ENCODE results near the gene OCA2. TPM values are rescaled to one million over a fixed set of nuclear protein-coding genes. Genes with fewer than 3 reads are reported as not detected.
"Not testable (repeated sequence)": the region's sequence is repeated elsewhere in the genome, so short reads cannot be mapped to it uniquely, and the experiment has no call there.

Gene OCA2
- total RNA-seq, 1 experiment from 2014 or later: not detected

GRCh38 chr15:27767918-27768640 lies 331.0 kb downstream of the OCA2 start:
- H3K9me3 ChIP-seq: no peaks in the 10 kb centered on the region
- no peak for DNase-seq
- no peaks in the 10 kb centered on the region for H3K36me3 ChIP-seq

DNA sequence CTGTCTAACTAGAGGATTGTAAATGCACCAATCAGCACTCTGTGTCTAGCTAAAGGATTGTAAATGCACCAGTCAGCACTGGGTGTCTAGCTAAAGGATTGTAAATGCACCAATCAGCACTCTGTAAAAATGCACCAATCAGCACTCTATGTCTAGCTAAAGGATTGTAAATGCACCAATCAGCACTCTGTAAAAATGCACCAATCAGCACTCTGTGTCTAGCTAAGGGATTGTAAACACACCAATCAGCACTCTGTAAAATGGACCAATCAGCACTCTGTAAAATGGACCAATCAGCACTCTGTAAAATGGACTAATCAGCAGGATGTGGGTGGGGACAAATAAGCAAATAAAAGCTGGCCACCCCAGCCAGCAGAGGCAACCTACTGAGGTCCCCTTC lies 331.7 kb downstream of the OCA2 start:
- H3K4me3 ChIP-seq, H3K27me3 ChIP-seq, H3K36me3 ChIP-seq, H3K9me3 ChIP-seq, DNase-seq: not testable (repeated sequence)

More at GRCh38 chr15:27767918-27768640, 331.0 kb downstream of the OCA2 start:
- H3K27me3 ChIP-seq: no peaks in the 10 kb centered on the region
- H3K4me3 ChIP-seq: no peak overlapping the region

- Histone ChIP-seq H3K36me3 (no peaks in the 10 kb centered on the region), H3K4me3 (no peak overlapping the region), H3K9me3 (no peaks in the 10 kb centered on the region), H3K27me3 (no peaks in the 10 kb centered on the region)
- no peak for DNase-seq
Measured at GRCh38 chr15:27764339-27764738, 334.8 kb downstream of the OCA2 start.

DNA sequence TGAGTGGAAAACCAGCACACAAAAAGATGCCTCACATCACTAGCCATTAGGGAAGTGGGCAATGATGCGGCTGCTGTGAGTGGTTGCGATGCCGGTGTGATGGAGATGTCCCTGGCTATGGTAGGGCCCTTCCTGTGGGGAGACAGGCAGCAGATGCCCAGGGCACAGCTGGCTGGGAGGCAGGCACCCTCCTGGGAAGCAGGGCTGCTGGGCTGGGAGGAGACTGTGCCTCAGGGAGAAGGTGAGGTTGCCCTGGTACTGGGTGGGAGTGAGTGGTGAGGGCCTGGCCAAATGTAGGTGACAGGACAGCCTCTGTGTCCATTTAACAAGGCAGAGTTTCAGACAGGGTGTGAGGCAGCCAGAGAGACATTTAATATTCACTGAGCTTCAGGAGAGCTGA lies 335.6 kb downstream of the OCA2 start:
- no peaks in the 10 kb centered on the region for H3K36me3 ChIP-seq
- H3K9me3 ChIP-seq: no peaks in the 10 kb centered on the region
- DNase-seq: no peak
- H3K27me3 ChIP-seq: no peaks in the 10 kb centered on the region
- H3K4me3 ChIP-seq: no peak overlapping the region

- H3K9me3 ChIP-seq: no peaks in the 10 kb centered on the region
- H3K4me3 ChIP-seq: no peak overlapping the region
- H3K27me3 ChIP-seq: no peaks in the 10 kb centered on the region
- DNase-seq: no peak
- H3K36me3 ChIP-seq: no peaks in the 10 kb centered on the region
Measured at GRCh38 chr15:27762471-27762870, 336.6 kb downstream of the OCA2 start.

DNA sequence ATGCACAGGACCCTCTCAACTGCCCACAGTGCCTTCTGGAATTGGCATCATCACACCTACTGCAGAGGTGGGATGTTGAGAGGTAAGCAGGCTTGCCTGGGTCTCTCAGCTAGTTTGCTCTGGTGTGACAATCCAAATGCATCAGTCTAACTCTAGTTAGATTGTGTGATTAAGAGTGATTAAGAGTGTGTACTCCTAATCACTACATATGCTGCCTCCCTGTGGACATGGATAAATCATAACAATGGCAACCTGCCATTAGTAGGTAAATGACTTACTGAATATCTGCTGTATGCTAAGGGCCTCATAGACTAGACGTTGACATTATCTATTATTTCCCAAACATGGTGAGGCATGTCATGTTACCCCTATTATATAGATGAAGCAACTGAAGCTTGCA lies 342.1 kb downstream of the OCA2 start:
- H3K36me3 ChIP-seq: no peaks in the 10 kb centered on the region
- no peaks in the 10 kb centered on the region for H3K9me3 ChIP-seq
- H3K27me3 ChIP-seq: no peaks in the 10 kb centered on the region
- no peak overlapping the region for H3K4me3 ChIP-seq
- no peak for DNase-seq

GRCh38 chr15:27752691-27753090 lies 346.4 kb downstream of the OCA2 start:
- DNase-seq: no peak

GRCh38 chr15:27747997-27748396 lies 351.1 kb downstream of the OCA2 start:
- Histone ChIP-seq H3K9me3 (no peaks in the 10 kb centered on the region), H3K36me3 (no peaks in the 10 kb centered on the region)
- no peak for DNase-seq

More at GRCh38 chr15:27752691-27753090, 346.4 kb downstream of the OCA2 start:
- Histone ChIP-seq H3K36me3 (no peaks in the 10 kb centered on the region), H3K4me3 (no peak overlapping the region), H3K9me3 (no peaks in the 10 kb centered on the region), H3K27me3 (no peaks in the 10 kb centered on the region)

DNA sequence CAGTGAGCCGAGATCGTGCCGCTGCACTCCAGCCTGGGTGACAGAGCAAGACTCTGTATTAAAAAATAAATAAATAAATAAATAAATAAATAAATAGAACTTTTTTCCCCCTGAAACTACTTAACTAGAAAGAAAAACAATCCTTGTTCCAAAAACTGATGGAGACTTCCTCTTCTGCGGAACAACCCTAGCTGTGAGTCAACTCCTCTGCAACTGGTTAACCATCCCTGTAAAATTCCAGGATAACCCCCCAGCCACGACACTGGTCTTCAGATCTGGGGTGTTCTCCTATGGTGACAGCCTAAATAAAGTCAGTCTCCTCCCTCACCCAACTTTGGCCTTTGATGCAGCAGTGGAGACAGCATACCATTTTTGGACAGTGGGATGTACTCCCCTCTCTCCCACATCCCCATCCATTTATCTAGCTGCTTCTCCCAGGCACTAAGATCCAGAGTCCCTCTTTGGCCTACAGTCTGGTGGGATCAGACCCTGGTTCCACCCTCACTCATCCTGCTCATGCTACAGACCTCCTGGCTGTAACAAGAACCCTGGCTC lies 352.6 kb downstream of the OCA2 start:
- Histone ChIP-seq H3K27me3 (no peaks in the 10 kb centered on the region), H3K36me3 (no peaks in the 10 kb centered on the region), H3K9me3 (no peaks in the 10 kb centered on the region), H3K4me3 (no peak overlapping the region)
- no peak for DNase-seq

More at GRCh38 chr15:27747997-27748396, 351.1 kb downstream of the OCA2 start:
- no peaks in the 10 kb centered on the region for H3K27me3 ChIP-seq
- no peak overlapping the region for H3K4me3 ChIP-seq

DNA sequence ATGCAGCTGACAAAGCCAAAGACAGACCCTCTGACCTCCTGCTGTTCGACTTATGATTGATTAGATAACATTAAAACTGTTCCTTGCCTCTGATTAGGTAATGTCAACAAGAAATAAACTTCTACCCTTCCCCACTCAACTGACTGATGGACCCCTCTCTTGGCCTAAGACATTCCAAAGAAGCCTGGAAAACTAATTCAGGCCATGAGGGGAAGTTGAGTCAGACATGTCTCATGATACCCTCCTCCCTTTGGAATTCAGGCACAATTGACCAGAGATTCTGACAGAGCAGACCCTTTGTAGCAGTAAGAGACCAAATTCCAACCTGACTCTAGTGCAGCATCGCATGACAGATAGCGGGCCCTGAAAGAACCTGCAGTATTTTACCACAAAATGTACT lies 354.5 kb downstream of the OCA2 start:
- no peak for DNase-seq
- Histone ChIP-seq H3K27me3 (no peaks in the 10 kb centered on the region), H3K36me3 (no peaks in the 10 kb centered on the region), H3K9me3 (no peaks in the 10 kb centered on the region), H3K4me3 (no peak overlapping the region)

- Histone ChIP-seq H3K9me3 (no peaks in the 10 kb centered on the region), H3K4me3 (no peak overlapping the region), H3K27me3 (no peaks in the 10 kb centered on the region), H3K36me3 (no peaks in the 10 kb centered on the region)
- DNase-seq: no peak
Measured at GRCh38 chr15:27743638-27744037, 355.5 kb downstream of the OCA2 start.

GRCh38 chr15:27742751-27743477 lies 356.2 kb downstream of the OCA2 start:
- H3K36me3 ChIP-seq: no peaks in the 10 kb centered on the region
- no peaks in the 10 kb centered on the region for H3K27me3 ChIP-seq
- DNase-seq: no peak
- H3K4me3 ChIP-seq: no peak overlapping the region
- no peaks in the 10 kb centered on the region for H3K9me3 ChIP-seq

GRCh38 chr15:27741226-27741860 lies 357.8 kb downstream of the OCA2 start:
- DNase-seq: no peak
- Histone ChIP-seq H3K9me3 (no peaks in the 10 kb centered on the region), H3K36me3 (no peaks in the 10 kb centered on the region), H3K27me3 (no peaks in the 10 kb centered on the region), H3K4me3 (no peak overlapping the region)

- Histone ChIP-seq H3K27me3 (no peaks in the 10 kb centered on the region), H3K4me3 (no peak overlapping the region), H3K9me3 (no peaks in the 10 kb centered on the region), H3K36me3 (no peaks in the 10 kb centered on the region)
- no peak for DNase-seq
Measured at GRCh38 chr15:27734785-27735495, 364.2 kb downstream of the OCA2 start.

GRCh38 chr15:27731776-27732175 lies 367.3 kb downstream of the OCA2 start:
- no peaks in the 10 kb centered on the region for H3K27me3 ChIP-seq

DNA sequence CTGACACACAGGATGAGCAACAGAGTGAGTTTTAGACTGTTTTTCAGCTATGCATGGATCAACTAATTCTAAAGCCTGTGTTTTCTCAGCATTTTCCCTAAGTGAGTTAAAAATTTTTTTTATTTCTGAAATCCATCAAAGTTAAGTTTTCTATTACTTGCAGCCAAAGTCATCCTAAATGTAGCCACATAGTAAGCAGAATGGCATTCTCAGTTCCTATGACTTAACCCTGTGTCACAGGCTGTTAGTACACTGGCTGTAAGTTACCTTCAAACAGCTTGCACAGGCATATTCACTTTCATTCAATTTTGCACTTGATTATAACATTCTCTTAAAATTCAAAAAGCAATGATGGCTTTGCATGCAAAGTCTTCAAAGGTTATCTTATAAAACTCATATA lies 368.2 kb downstream of the OCA2 start:
- Histone ChIP-seq H3K9me3 (no peaks in the 10 kb centered on the region), H3K36me3 (no peaks in the 10 kb centered on the region), H3K4me3 (no peak overlapping the region), H3K27me3 (no peaks in the 10 kb centered on the region)
- DNase-seq: no peak

More at GRCh38 chr15:27731776-27732175, 367.3 kb downstream of the OCA2 start:
- no peak for DNase-seq
- Histone ChIP-seq H3K36me3 (no peaks in the 10 kb centered on the region), H3K4me3 (no peak overlapping the region), H3K9me3 (no peaks in the 10 kb centered on the region)

- Histone ChIP-seq H3K27me3 (no peaks in the 10 kb centered on the region), H3K36me3 (no peaks in the 10 kb centered on the region), H3K4me3 (no peak overlapping the region), H3K9me3 (no peaks in the 10 kb centered on the region)
- DNase-seq: no peak
Measured at GRCh38 chr15:27725731-27726130, 373.4 kb downstream of the OCA2 start.
